Dermis blood vessel endothelial cell (primary cell): ENCODE results near the gene YAF2. TPM values are rescaled to one million over a fixed set of nuclear protein-coding genes. Genes with fewer than 3 reads are reported as not detected.
"Not testable (repeated sequence)": the region's sequence is repeated elsewhere in the genome, so short reads cannot be mapped to it uniquely, and the experiment has no call there.

Experiments
- DNase-seq: peaks from one replicate; pipeline ENCODE4 v3.0.0; 2010
- total RNA-seq: library from RNA; depleted of rRNA; stranded (reverse); fragments of >200 nt; gene quantifications from 2 replicates; pipeline ENCODE4 v1.2.3, GENCODE V29; 2014

YAF2 gene
- total RNA-seq, 1 donor from 2014 or later = 19.1 TPM

DNA sequence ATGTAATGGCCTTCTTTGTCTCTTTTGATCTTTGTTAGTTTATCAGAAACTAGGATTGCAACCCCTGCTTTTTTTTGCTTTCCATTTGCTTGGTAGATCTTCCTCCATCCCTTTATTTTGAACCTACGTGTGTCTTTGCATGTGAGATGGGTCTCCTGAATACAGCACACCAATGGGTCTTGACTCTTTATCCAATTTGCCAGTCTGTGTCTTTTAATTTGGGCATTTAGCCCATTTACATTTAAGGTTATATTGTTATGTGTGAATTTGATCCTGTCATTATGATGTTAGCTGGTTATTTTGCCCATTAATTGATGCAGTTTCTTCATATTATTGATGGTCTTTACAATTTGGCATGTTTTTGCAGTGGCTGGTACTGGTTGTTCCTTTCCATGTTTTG lies 14.6 kb upstream of the YAF2 start:
- DNase-seq = not testable (repeated sequence)

DNA sequence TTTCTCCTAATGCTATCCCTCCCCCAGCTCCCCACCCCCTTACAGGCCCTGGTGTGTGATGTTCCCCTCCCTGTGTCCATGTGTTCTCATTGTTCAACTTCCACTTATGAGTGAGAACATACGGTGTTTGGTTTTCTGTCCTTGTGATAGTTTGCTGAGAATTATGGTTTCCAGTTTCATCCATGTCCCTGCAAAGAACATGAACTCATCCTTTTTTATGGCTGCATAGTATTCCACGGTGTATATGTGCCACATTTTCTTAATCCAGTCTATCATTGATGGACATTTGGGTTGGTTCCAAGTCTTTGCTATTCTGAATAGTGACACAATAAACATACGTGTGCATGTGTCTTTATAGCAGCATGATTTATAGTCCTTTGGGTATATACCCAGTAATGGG lies 11.0 kb upstream of the YAF2 start:
- DNase-seq = not testable (repeated sequence)

DNA sequence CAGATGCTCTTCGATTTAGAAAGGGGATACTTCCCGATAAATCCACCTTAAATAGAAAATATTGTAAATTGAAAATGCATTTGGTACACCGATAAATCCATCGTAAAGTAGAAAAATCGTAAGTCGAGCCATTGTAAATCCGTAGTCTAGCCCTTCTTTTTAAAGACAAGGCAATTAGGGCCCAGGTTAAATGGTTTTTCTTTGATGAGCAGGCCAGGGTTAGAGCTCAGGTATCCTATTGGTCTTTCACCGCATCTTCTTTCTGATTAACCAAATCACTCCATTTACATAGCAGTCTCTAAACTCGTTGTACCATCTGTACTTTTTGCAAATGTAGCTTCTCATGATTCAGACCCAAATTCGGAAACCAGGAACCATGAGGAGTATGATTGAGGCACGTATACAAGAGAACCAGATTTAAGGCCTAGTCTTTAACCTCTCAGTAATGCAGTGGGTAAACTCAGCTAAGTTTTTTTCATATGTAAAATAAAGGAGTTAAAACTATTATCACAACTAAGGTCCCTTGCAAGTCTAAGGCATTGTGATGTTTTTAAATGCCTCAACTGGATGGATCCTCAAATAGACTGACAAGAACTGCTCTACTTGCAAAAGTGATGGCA lies 2.2 kb upstream of the YAF2 start:
- DNase-seq = no peak

DNA sequence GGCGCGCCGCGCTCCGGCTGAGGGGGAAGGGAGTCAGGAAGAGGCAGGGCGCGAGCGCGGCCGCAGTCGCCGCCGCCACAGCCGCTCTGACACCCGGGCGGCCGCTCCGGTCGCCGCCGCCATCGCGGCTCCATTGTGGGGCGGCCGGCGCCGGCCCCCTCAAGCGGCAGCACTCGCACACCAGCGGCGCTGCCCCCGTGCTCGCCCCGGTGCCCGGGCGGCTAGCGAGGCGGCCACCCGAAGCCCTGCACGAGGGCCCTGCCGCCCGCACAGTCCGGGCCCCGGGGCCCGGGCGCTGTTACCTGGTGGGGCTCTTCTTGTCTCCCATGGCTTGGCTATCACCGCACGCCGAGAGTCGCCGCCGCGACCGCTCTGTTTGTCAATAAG lies 202 bp downstream of the YAF2 start:
- no peak for DNase-seq

DNA sequence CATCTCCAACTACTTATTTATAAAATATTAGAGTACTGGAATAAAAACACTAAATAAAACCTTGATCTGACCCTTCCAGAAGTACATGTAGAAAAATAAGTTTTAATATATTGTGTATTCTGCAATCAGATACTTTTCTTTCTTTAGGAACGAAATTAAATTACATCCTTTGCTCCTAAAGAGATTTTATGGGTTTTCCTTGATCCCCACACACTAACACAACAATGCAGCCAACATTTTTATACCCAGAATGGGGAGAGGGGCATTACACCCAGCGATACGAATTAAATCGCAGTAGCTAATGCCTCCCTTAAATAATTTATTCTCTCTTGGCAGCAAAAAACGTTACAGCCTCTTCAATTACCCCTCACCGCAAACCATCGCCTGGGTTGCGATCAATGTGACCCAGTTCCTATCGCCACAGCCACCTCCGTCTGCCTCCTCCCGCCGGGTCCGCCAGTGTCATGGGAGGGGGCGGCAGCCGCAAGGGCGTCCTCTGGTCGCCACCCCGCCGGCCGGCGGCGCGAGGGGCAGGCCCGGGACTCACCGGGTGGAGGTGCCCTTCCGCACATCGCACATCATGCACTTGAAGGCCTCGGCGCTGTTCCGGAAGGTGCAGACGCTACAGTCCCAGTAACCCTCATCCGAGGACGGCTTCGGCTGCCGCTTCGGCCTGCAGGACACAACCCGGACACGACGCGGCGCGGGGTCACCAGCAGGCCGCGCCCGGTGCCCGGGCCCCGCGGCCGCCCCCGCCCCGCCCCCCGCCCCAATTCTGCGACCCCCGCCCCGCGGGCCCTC lies 796 bp downstream of the YAF2 start:
- peak; percentile 87 for DNase-seq

DNA sequence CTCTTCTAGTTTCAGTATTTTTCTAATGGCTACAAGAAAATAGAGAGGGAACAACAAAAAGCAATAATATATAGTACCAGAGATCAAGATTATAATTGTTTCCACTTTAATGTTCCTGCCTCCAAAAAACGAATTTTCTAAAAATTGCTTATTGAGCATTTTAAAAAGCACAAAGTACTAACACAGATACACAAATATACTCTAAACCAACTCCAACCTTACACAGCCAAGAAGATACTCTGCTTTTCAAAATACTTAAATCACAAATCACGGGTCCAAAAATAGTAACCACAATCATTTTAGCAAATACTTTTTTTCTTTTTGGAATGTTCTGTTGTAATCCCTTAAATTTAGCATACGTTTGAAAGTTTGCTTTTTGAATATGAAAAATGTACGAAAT lies 2.0 kb downstream of the YAF2 start:
- DNase-seq = no peak

DNA sequence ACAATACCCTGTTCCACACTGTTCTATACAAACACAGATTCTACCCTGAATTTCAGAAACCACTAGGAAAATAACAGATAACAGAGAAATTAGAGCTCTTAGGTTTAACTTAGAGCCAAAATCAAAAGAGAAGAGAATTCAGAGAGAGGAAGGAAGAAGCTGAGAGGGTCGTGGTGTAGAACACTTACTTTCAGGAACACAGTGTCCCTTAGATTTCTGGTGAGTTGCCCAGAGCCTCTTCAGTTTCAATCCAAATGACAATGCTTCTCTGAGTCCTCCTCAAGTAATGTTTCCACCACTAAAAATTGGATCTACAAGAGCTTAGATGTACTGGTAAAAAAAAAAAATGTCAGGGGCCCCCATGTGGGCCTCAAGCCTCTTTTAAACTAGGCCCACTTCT lies 2.6 kb downstream of the YAF2 start:
- DNase-seq = no peak

DNA sequence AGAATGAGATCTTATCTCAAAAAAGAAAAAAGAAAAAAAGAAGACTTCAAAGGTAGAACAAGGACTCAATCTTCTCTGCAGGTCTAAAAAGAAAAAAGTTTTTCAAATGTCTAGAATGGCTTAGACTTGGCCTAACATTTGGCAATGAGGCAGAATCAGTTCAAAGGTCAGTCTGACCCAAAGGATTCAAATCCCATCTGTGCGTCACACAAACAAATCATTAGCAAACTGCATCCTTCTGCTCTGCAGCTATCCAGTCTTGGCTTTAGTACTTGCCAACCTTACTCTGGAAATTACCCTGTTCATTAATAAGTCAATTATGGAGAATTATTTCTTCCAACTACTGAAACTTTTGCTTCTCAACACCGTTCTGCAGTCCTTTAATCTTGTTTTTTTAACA lies 3.1 kb downstream of the YAF2 start:
- no peak for DNase-seq

DNA sequence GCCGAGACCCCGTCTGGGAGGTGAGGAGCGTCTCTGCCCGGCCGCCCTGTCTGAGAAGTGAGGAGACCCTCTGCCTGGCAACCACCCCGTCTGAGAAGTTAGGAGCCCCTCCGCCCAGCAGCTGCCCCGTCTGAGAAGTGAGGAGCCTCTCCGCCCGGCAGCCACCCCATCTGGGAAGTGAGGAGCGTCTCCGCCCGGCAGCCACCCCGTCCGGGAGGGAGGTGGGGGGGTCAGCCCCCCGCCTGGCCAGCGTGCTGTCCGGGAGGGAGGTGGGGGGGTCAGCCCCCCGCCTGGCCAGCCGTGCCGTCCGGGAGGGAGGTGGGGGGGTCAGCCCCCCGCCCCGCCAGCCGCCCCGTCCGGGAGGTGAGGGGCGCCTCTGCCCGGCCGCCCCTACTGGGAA lies 10.5 kb downstream of the YAF2 start:
- DNase-seq = not testable (repeated sequence)

DNA sequence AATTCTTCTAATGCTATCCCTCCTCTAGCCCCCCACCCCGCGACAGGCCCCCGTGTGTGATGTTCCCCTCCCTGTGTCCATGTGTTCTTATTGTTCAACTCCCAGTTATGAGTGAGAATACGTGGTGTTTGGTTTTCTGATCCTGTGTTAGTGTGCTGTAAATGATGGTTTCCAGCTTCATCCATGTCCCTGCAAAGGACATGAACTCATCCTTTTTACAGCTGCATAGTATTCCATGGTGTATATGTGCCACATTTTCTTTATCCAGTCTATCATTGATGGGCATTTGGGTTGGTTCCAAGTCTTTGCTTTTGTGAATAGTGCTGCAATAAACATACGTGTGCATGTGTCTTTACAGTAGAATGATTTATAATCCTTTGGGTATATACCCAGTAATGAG lies 13.5 kb downstream of the YAF2 start:
- not testable (repeated sequence) for DNase-seq

DNA sequence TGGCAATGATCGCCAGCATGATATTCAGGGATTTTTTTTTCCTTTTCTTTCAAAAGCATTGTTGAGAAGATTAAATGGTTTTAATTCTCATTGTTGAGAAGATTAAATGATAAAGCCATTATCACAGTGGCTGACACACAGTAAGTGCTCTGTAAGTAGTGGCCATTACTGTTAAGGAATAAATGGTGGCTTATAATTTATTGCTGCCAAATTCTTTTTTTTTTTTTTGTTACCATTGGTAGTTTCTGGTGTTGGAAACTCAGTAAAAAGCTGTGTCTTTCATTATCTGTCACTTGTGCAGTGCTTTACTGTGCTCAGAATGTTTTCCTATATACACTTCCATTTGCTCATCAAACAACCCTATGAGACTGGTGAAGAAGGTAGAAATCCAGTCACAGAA lies 15.3 kb downstream of the YAF2 start:
- no peak for DNase-seq

DNA sequence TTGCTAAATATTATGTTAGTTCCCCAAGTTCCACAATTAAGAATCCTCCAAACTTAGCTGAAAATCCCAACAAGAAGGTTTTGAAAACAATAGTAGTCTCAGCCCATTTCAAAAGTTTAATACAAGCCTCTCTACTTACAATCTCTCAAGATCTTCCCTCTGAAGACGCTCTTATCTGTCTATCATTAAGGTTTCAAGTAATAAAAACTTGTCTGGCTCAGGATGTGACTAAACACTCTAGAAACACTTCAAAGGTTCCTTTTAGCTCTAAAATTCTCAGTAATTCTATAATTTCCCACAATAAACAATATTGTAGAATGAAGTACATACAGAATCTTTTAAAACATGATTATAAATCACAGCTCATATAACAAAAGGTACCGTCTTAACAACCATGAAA lies 16.3 kb downstream of the YAF2 start:
- DNase-seq = no peak

DNA sequence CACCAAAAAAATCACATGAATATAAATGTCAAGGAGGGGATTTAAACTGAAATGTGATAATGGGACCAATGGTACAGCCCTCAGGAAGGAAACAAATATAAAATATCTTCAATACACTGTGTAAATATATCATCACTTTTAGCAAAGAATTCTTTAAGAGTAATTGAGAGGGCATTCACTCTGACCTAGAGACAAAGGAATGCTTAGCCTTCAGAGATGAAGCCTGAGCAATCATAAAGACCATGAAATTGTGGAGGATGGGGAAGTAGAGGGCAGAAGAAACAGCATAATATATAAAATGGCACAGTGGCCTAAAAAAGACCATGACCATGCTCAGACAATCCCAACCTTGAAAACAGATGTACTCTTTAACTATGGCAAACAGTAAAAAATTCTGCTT lies 20.4 kb downstream of the YAF2 start:
- peak; percentile 7 for DNase-seq

DNA sequence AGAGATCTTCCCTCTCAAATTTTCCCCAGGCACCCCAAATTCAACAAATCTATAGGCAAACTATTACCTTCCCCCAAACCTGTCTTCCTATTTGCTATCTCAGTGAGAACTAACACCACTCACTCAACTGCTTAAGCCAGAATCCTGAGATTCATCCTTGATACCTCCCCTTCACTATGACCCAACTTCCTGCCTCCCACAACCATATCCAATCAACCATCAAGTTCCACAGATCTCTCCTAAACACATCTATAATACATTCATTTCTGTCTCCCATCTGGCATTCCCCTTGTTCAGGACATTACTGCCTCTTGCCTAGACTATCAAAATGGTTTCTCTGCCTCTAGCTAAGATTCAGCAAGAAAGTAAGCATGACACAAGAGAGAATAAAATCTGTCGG lies 21.3 kb downstream of the YAF2 start:
- DNase-seq = no peak

DNA sequence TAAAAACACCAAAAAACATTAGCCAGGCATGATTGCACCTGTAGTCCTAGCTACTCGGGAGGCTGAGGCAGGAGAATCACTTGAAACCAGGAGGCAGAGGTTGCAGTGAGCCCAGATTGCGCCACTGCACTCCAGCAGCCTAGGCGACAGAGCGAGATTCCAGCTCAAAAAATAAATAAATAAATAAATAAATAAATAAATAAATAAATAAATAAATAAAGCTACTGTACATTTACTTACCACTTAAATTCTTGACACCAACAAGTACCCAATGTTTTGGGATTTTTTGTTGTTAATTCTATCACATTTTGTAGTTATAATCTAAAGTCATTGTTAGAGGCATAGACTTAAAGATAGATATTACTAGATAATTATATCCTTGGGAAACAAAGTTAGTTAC lies 22.3 kb downstream of the YAF2 start:
- DNase-seq = not testable (repeated sequence)

DNA sequence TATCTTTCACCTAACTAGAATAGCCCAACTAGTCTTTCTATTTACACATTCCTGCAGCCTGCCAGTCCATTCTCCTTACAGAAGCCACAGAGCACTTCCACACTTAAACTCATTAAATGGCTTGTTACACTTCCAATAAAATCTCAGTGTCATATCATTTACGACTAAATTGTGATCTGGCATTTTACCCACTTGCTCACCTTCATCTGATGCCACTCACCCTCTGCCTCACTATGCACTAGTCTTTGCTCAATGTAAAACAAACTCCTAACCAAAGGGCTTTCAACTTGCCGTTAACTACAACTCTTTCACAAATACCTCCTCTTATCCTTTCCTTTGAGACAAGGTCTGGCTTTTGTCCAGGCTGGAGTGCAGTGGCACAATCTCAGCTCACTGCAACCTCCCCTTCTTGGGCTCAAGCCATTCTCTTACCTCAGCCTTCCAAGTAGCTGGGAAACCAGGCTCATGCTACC lies 24.1 kb downstream of the YAF2 start:
- no peak for DNase-seq

DNA sequence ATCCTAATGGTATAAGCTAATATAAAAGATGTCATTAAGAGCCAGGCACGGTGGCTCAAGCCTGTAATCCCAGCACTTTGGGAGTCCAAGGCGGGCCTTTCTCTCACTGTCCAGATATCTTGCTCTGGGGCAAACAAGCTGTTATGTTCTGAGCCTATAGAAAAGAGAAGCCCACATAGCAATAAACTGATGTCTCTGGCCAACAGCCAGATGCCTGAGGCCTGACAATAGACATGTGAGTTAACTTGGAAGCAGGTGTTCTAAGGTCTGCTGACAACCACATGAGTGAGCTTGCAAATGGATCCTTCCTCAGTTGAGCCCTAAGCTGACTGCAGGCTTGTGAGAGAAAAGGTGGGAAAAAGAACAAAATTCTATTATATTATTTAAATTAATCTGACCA lies 25.0 kb downstream of the YAF2 start:
- peak; percentile 84 for DNase-seq

DNA sequence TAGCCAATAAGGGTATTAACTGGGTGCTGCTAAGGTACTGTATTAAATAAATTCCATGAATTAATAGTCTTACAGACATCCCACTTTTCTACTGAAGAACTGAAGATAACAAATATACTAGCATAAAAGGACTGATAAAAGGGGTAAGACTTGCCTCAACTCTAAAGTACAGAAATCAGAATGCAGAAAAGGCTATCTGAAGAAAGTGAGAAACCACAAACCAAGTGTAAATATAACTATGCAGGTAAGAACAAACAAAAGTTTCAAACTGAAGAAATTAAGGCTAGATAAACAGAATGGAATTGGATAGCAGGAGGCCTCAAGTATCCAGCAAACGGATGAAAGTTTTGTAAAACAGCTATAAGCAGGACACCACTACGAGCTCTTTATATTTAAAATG lies 29.5 kb downstream of the YAF2 start:
- no peak for DNase-seq

DNA sequence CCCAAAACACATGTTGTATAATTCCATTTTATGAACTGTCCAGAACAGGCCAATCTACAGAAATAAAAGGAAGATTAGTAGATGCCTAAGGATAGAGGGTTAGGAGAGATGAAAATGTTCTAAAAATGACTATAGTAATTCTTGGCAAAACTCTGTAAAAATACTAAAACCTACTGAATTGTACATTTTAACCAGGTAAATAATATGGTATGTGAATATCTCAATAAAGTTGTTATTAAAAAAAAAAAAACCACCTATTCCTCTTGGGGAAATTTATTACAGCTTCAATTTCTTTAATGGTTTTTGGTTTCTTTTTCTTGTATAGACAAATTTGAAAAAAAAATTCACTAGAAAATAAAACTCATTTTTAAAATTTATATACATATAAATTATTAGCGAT lies 33.2 kb downstream of the YAF2 start:
- no peak for DNase-seq

DNA sequence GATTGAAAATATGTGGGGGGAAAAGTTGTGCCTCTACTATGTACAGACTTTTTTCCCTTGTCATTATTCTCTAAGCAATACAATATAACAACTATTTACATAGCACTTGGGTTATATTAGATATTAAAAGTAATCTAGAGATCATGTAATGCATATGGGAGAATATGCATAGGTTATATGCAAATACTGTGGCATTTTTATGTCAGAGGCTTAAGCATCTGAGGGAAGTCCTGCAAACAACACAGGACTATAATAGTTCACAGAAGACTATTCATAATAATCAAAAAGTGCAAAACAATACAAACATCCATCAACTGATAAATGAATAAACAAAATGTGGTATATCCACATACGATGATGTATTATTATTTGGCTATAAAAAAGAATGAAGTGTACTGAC lies 33.7 kb downstream of the YAF2 start:
- DNase-seq = no peak

DNA sequence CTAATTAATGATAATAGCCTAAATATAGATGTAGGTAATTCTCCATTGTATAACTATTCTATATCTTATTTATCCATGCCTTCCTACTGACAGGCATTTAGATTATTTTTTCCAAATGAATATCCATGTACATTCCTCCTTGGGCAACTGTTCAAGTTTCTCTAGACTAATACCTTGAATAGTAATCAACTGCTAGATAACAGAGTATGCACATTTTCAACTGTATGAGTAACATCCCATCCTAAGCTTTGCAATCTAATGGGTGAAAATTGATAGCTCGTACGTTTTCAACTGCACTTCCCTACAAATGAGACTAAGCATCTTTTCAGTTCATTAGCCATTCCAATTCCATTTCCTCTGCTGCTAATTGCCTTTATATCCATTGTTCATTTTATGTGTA lies 37.0 kb downstream of the YAF2 start:
- no peak for DNase-seq

DNA sequence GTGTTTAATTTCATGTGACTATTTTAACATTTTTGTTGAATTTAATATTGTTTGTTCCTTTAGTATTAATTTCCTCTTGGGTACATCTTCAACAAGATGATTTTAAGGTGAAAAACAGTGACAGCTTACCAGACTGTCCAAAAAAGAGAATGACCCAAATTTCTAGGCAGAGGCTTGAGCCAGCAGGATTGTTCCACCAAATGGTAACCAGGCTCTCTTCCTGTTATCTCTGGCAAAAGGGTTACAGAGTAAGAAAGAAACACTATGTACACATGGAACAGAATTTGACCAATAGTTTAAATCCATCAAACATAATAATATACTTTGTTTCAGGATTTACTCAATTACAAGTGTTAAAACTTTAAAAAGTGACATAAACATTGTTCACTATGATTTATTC lies 39.0 kb downstream of the YAF2 start:
- DNase-seq = no peak

DNA sequence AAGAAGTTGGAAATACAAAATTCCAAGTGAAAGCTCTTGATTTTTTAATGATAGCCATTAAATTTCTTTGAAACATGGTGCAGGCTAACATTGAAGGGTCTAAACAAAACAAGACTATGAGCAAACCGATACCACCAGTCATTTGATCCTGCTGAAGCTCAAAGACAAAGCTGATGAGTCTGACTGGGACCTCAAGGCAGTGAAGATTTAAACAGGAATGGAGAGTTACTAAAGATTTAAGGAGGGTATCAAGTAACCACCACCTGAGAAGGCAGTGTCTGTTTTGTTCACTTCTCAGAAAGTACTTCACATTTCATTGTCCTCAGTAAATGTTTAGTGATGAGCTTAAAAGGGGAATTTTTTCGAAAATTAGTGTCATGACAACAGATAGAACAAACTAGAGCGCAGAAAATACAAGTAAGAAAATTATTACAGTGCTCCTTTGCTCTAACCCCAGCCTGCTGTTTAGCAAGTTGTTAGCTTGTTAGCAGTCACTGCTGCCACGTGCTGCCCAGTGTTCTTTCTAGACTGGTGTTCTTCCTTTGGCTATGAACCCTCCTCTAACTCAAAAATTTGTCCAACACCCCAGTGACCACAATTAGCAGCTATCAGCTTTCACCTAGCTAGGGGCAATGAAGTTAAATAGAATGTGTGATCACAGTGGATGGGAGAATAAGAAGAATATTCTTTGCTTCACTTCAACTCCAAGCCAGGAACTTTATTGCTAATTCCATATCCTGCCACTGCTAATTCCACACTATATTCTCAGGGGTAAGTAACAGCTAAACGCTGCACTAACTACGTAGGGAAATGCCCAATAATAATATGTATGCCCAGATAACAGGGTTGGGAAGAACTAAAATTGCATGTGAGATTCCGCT lies 41.1 kb downstream of the YAF2 start:
- no peak for DNase-seq

DNA sequence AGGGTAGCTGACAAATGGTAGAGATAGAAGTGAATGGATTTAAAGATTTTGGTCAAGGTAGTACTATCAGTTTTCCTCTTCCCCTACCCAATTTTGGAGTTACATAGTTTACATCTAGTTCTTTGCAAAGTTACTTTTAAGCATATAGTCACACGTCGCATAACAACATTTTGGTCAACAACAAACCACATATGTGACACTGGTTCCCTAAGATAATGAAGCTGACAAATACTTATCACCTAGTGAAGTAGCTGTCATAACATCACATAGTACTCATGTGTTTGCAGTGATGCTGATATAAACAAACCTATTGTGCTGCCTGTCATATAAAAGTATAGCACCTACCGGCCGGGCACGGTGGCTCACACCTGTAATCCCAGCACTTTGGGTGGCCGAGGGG lies 45.4 kb downstream of the YAF2 start:
- no peak for DNase-seq
